SK-N-SH (cell line): ENCODE data around the gene PBX3. TPM values are rescaled to one million over a fixed set of nuclear protein-coding genes. Genes with fewer than 3 reads are reported as not detected.

Experiments used
- CTCF ChIA-PET: fragments of 300-600, 350-600 bp; formaldehyde crosslinking; extraction: SDS; loops from one replicate; lab custom pipeline; 2021; lab: Yijun Ruan, JAX
- POLR2A ChIA-PET: fragments of 350-600 bp; sonication (Branson Sonifier 250); formaldehyde crosslinking; extraction: SDS; loops from one replicate; lab custom pipeline; 2020; ENCODE audit warnings: antibody characterized with exemption, inconsistent platforms; lab: Yijun Ruan, JAX
- DNase-seq: peaks from one replicate; pipeline ENCODE4 v3.0.0; 2012
- H2AFZ ChIP-seq: fragments of 200-600 bp; sonication (generic); 2 replicates; pipeline ENCODE4 v1.8.1; 2016; ENCODE audit warnings: antibody characterized with exemption, mild to moderate bottlenecking, low read depth
- H3F3A ChIP-seq: fragments of 200-600 bp; sonication (generic); replicated peaks from 2 replicates; pipeline ENCODE3; 2016; ENCODE audit warnings: antibody characterized with exemption, mild to moderate bottlenecking; ENCODE audit not compliant: insufficient read depth
- H3K27ac ChIP-seq, 2 experiments: fragments of 200-500 bp in 1 of 2; fragments of 200-600 bp in 1 of 2; sonication (Bioruptor generic) in 1 of 2; sonication (generic), shearing (Covaris generic) in 1 of 2; 2 replicates each; pipeline versions ENCODE4 v1.5.1 to v1.6.1; 2014 to 2016; ENCODE audit warnings: low read depth in 2 of 2, inconsistent platforms in 1 of 2, low read length in 1 of 2, mild to moderate bottlenecking in 1 of 2, mixed read lengths in 1 of 2
- H3K27me3 ChIP-seq: fragments of 200-600 bp; sonication (generic), shearing (Covaris generic); 2 replicates; pipeline ENCODE4 v1.6.1; 2016; ENCODE audit warnings: mixed run types; ENCODE audit not compliant: insufficient read depth
- H3K36me3 ChIP-seq, 2 experiments: fragments of 200-500 bp in 1 of 2; fragments of 200-600 bp in 1 of 2; sonication (Bioruptor generic) in 1 of 2; sonication (generic) in 1 of 2; replicated peaks in 1 of 2; 2 replicates each; pipeline versions ENCODE3 to v1.5.1; 2014 to 2016; ENCODE audit warnings: low read length in 1 of 2, mild to moderate bottlenecking in 1 of 2; ENCODE audit not compliant: insufficient read depth in 2 of 2, control insufficient read depth in 1 of 2
- H3K4me1 ChIP-seq, 2 experiments: fragments of 200-500 bp in 1 of 2; fragments of 200-600 bp in 1 of 2; sonication (Bioruptor generic) in 1 of 2; sonication (generic), shearing (Covaris generic) in 1 of 2; 2 replicates each; pipeline versions ENCODE4 v1.5.1 to v1.6.1; 2014 to 2016; ENCODE audit warnings: low read depth in 1 of 2, low read length in 1 of 2, mixed run types in 1 of 2; ENCODE audit not compliant: insufficient read depth in 2 of 2, control insufficient read depth in 1 of 2
- H3K4me2 ChIP-seq: fragments of 200-600 bp; sonication (generic), shearing (Covaris generic); 2 replicates; pipeline ENCODE4 v1.6.1; 2017; ENCODE audit warnings: mixed run types
- H3K4me3 ChIP-seq, 2 experiments: fragments of 200-500 bp in 1 of 2; fragments of 200-600 bp in 1 of 2; sonication (Bioruptor generic) in 1 of 2; sonication (generic), shearing (Covaris generic) in 1 of 2; 2 replicates each; pipeline versions ENCODE4 v1.5.1 to v1.8.1; 2014 to 2016; ENCODE audit warnings: low read depth in 2 of 2, inconsistent platforms in 1 of 2, low read length in 1 of 2, mild to moderate bottlenecking in 1 of 2, mixed read lengths in 1 of 2, moderate library complexity in 1 of 2
- H3K79me2 ChIP-seq: fragments of 200-600 bp; sonication (generic); 2 replicates; pipeline ENCODE4 v1.8.1; 2017; ENCODE audit warnings: mild to moderate bottlenecking; ENCODE audit not compliant: insufficient read depth
- H3K9ac ChIP-seq: fragments of 200-600 bp; sonication (generic); 2 replicates; pipeline ENCODE4 v1.6.1; 2017; ENCODE audit warnings: mixed run types
- H3K9me2 ChIP-seq: fragments of 200-600 bp; sonication (generic); 2 replicates; pipeline ENCODE4 v1.6.1; 2017; ENCODE audit warnings: mixed run types
- H3K9me3 ChIP-seq: fragments of 200-600 bp; sonication (generic); 2 replicates; pipeline ENCODE4 v1.6.1; 2017; ENCODE audit warnings: mixed run types, mild to moderate bottlenecking, moderate library complexity
- H4K20me1 ChIP-seq: fragments of 200-600 bp; sonication (generic); 2 replicates; pipeline ENCODE4 v1.6.1; 2017; ENCODE audit warnings: mild to moderate bottlenecking, mixed run types; ENCODE audit not compliant: insufficient read depth
- EP300 ChIP-seq, 2 experiments: IDR thresholded peaks; 2 replicates each; pipeline versions ENCODE4 v1.4.0 to v1.6.1; 2012; ENCODE audit warnings: borderline replicate concordance in 1 of 2, low read depth in 1 of 2, low read length in 1 of 2
- EZH2phosphoT487 ChIP-seq: fragments of 200-600 bp; sonication (generic); IDR thresholded peaks from 2 replicates; pipeline ENCODE4 v1.6.1; 2017; ENCODE audit warnings: low read depth, mixed run types, mild to moderate bottlenecking, antibody characterized with exemption, moderate library complexity, borderline replicate concordance
- FOXJ3 ChIP-seq: sonication (generic); formaldehyde crosslinking; IDR thresholded peaks from 2 replicates; pipeline ENCODE4 v1.5.1; 2020; ENCODE audit warnings: mild to moderate bottlenecking, missing genetic modification reagents
- FOXM1 ChIP-seq: IDR thresholded peaks from 2 replicates; pipeline ENCODE4 v1.4.0; 2012; ENCODE audit warnings: low read depth, mild to moderate bottlenecking
- IRF3 ChIP-seq: fragments of 150-350 bp; IDR thresholded peaks from 2 replicates; pipeline ENCODE4 v1.6.1; 2016; ENCODE audit warnings: mild to moderate bottlenecking, low read depth, low read length
- JUND ChIP-seq: IDR thresholded peaks from 2 replicates; pipeline ENCODE4 v1.4.0; 2012
- NFIC ChIP-seq: IDR thresholded peaks from 2 replicates; pipeline ENCODE4 v1.4.0; 2012; ENCODE audit warnings: borderline replicate concordance
- POLR2AphosphoS5 ChIP-seq: IDR thresholded peaks from 2 replicates; pipeline ENCODE4 v1.6.1; 2012; ENCODE audit warnings: low read depth, low read length
- RCOR1 ChIP-seq: fragments of 150-350 bp; IDR thresholded peaks from 2 replicates; pipeline ENCODE4 v1.6.1; 2017; ENCODE audit warnings: antibody characterized with exemption, low read length
- REST ChIP-seq: IDR thresholded peaks from 2 replicates; pipeline ENCODE4 v1.6.1; 2012; ENCODE audit warnings: mild to moderate bottlenecking, low read depth, low read length, moderate library complexity
- RFX5 ChIP-seq: IDR thresholded peaks from 2 replicates; pipeline ENCODE4 v1.6.1; 2012; ENCODE audit warnings: mild to moderate bottlenecking, improper control_type of control experiment, low read length
- TAF1 ChIP-seq: IDR thresholded peaks from 2 replicates; pipeline ENCODE4 v1.6.1; 2012; ENCODE audit warnings: low read depth, mild to moderate bottlenecking, low read length, moderate library complexity, borderline replicate concordance
- TEAD4 ChIP-seq: IDR thresholded peaks from 2 replicates; pipeline ENCODE4 v1.4.0; 2012; ENCODE audit warnings: mild to moderate bottlenecking, borderline replicate concordance; ENCODE audit not compliant: insufficient read depth
- YY1 ChIP-seq: IDR thresholded peaks from 2 replicates; pipeline ENCODE4 v1.4.0; 2012; ENCODE audit warnings: low read depth, mild to moderate bottlenecking
- WGBS: methylation state at CpG from one replicate; pipeline ENCODE4 v1.1.6; 2017; ENCODE audit warnings: low lambda C conversion rate; 5-methylcytosine and 5-hydroxymethylcytosine counted together
- polyA plus RNA-seq, 3 experiments: library from polyadenylated mRNA; depleted of rRNA; stranded (reverse); fragments of >200 nt; gene quantifications; 2 replicates each; pipeline ENCODE4 v1.2.3, GENCODE V29; 2012
- TF ChIP-seq, protein P1 (sequence below): IDR thresholded peaks from 2 replicates; pipeline ENCODE4; 2012
- TF ChIP-seq, protein P2 (sequence below): IDR thresholded peaks from 2 replicates; pipeline ENCODE4 v1.4.0; 2012; ENCODE audit warnings: low read depth, borderline replicate concordance
- TF ChIP-seq, protein P3 (sequence below): IDR thresholded peaks from 2 replicates; pipeline ENCODE4 v1.4.0; 2012; ENCODE audit warnings: low read depth

PBX3 gene
- polyA plus RNA-seq, 1 of the 3 experiments (the other 2 are of a cell fraction) = 73.0 TPM

DNA sequence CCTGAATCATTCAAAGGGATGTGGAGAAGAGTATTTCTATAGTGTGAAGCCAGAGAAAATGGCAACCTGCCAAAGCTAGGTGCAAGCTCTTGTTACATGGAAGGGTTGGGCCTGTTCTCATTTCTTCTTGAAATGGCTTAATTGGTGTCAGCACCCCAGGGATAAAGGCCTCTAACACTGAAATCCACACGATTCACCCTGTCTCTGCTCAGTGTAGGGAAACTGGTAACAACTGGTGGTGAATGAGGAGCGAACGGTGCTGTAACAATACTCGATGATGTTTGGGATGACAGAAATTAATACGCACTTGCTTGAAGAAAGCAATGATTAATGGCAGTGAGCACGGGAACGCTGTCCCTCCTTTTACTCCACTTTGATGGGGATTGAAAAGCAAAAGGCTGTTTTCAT is 16.2 kb downstream of the PBX3 start:
- DNase-seq = peak; percentile 17
- Histone ChIP-seq H3K9ac (0 out of 2 replicates have a peak overlapping the region, but pooled peaks have one; percentile 2), H3K79me2 (peaks cover 100% of the 10 kb centered on the region), H3K27ac (peak overlapping the region; percentile 53 to 86), H3K36me3 (peaks cover 17 to 30% of the 10 kb centered on the region in 2 experiments), H3K4me3 (peak overlapping the region; percentile 4 to 6; a peak in 1 of 4 replicates), H3K4me2 (peak overlapping the region; percentile 56), H3K27me3 (no peaks in the 10 kb centered on the region), H2AFZ (no peak overlapping the region), H3K9me2 (no peaks in the 10 kb centered on the region), H3K9me3 (no peaks in the 10 kb centered on the region), H3F3A (peaks cover 22% of the 10 kb centered on the region), H3K4me1 (peaks cover 26 to 44% of the 10 kb centered on the region in 2 experiments; a peak in 3 of 4 replicates), H4K20me1 (peaks cover 80% of the 10 kb centered on the region)
- WGBS = 48% methylated on average over 7 of the region's 7 CpGs
- TF ChIP-seq YY1 (no peak), FOXJ3 (no peak), REST (no peak), TEAD4 (no peak), RFX5 (no peak), JUND (no peak), IRF3 (no peak), EP300 (IDR thresholded peaks at IDR 0.05; ENCODE audit: borderline replicate concordance in 1 of 2, low read depth in 1 of 2, low read length in 1 of 2) (no peak), FOXM1 (no peak), EZH2phosphoT487 (no peak), TAF1 (no peak), RCOR1 (no peak), POLR2AphosphoS5 (peak; percentile 30; the same call in 1 of the 2 replicates), NFIC (peak; percentile 70)
- TF ChIP-seq, protein P1, sequence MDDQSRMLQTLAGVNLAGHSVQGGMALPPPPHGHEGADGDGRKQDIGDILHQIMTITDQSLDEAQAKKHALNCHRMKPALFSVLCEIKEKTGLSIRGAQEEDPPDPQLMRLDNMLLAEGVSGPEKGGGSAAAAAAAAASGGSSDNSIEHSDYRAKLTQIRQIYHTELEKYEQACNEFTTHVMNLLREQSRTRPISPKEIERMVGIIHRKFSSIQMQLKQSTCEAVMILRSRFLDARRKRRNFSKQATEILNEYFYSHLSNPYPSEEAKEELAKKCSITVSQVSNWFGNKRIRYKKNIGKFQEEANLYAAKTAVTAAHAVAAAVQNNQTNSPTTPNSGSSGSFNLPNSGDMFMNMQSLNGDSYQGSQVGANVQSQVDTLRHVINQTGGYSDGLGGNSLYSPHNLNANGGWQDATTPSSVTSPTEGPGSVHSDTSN = no peak
- TF ChIP-seq, protein P2, sequence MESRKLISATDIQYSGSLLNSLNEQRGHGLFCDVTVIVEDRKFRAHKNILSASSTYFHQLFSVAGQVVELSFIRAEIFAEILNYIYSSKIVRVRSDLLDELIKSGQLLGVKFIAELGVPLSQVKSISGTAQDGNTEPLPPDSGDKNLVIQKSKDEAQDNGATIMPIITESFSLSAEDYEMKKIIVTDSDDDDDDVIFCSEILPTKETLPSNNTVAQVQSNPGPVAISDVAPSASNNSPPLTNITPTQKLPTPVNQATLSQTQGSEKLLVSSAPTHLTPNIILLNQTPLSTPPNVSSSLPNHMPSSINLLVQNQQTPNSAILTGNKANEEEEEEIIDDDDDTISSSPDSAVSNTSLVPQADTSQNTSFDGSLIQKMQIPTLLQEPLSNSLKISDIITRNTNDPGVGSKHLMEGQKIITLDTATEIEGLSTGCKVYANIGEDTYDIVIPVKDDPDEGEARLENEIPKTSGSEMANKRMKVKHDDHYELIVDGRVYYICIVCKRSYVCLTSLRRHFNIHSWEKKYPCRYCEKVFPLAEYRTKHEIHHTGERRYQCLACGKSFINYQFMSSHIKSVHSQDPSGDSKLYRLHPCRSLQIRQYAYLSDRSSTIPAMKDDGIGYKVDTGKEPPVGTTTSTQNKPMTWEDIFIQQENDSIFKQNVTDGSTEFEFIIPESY = no peak
- TF ChIP-seq, protein P3, sequence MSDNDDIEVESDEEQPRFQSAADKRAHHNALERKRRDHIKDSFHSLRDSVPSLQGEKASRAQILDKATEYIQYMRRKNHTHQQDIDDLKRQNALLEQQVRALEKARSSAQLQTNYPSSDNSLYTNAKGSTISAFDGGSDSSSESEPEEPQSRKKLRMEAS = peak; percentile 43; the same call in 1 of the 2 replicates
- POLR2A ChIA-PET = no interaction called here
- CTCF ChIA-PET = interaction anchor here (0.9 to 2.1 kb wide), 5 partner anchors 9 to 356 kb away, joined by 3 to 6 read pairs (median 3); no protein-coding TSS in a partner anchor
